Activated T-cell treated with anti-CD3 and anti-CD28 coated beads for 4 hours (primary cell): ENCODE data around the gene CCSAP.
A peak's percentile ranks its signal among the peaks of the same experiment; 100 is the strongest.

Source experiments
- DNase-seq: peaks from one replicate; pipeline ENCODE4 v3.0.0-alpha.2; 2020

CCSAP gene

DNA sequence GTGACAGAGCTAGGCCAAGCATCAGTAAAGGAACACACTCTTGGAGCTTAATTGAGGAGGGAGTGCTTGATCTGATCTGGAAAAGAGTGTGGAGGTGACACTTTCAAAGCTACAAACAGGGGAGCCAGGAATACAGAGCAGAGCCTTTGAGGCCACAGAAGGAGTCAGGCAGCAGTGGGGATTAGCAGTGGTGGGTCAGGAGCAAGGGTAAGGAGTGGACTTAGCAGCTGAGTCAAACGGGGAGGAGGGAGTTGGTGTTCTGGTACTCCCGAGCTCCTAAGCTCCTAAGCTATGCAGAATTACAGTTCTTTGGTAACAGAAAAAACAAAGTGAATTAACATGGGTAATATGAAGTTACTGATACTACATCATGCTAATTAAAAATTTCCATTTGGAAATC lies 57.4 kb downstream of the CCSAP start:
- no peak for DNase-seq

DNA sequence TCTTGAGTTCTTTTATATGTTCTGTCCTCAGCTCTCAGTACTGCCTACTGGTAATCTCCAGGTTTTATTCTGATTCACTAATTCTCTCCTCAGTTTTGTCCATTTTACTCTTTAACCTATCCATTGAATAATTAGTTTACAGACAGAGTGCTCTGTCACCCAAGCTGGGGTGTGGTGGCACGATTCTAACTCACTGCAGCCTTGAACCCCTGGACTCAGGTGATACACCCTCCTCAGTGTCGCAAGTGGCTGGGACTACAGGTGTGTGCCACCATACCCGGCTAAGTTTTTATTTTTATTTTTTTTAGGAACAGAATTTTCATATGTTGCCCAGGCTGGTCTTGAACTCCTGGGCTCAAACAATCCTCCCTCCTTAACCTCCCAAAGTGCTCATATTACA lies 58.0 kb downstream of the CCSAP start:
- DNase-seq, result no peak

DNA sequence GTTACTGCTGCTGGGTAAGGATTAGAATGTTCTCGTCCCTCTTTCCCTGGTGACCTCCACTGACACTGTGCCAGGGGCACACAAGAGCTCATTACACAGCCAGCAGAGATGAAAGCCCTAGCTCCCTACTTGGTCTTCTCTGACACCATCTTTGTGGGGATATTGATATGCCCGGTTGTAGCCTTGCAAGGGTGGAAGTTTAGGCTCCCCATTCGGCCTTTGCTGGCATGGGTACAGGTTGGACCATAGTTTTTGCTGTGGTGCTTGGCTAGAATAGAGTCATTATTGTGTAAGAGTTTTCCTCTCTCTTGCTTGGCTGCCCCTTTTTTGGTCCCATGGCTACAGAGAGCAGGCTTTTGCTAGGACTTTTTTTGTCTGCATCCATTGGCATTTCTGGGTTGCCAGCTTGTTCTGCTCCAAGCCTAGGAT lies 59.6 kb downstream of the CCSAP start:
- no peak for DNase-seq

DNA sequence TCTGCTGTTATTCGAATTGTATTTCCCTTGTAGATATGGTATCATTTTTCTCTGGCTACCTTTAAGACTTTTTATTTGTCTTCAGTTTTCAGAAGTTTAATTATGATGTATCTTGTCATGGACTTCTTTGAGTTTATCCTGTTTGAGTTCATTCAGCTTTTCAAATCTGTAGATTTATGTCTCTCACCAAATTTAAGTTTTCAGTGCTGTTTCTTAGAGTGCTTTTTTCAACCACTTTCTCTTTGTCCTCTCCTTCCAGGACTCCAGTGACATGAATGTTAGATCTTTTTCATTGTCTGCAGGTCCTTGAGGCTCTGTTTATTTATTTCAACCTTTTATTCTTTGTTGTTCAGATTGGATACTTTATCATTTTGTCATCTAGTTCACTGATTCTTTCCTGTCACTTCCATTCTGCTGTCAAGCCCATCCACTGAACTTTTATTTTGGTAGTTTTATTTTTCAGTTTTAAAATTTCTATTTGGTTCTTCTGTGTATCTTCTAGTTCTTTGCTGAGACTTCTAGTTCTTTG lies 60.5 kb downstream of the CCSAP start:
- no peak for DNase-seq

DNA sequence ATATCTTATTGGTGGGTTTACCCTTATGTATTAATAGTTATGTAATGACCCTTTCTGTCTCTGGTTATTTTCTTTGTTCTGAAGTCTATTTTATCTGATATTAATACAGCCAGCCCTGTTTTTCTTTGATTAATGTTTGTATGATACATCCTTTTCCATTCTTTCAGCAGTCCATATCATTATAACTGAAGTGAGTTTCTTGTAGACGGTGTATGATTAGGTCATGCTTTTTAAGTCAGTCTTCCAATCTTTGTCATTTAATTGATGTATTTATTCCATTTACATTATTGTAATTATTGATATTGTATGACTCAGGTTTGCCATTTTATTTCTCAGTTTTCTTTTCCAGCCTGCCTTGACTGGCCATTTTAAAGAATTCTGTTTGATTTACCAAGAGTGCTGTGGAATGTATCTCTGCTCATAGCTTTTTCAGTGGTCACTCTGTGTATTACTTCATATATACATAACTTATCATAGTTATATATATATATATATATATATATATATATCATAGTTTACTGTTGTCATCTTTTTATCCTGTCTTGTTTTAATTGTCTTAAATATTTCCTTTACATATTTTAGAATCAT lies 61.4 kb downstream of the CCSAP start:
- DNase-seq, result no peak

DNA sequence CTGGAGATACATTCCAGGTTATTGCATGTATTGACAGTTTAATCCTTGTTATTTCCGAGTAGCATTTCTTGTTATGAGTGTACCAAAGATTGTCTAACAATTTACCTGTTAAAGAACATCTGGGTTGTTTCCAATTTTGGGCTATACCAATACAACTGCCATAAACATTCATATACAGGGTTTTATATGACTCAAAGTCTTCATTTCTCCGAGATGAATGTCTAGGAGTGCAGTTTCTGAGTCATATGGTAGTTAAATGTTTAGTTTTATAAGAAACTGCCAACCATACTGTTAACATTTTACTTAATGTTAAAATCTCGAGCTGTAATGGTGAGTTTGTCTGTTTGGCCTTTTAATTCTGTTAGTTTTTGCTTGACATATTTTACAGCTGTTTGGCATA lies 61.9 kb downstream of the CCSAP start:
- DNase-seq, result no peak

DNA sequence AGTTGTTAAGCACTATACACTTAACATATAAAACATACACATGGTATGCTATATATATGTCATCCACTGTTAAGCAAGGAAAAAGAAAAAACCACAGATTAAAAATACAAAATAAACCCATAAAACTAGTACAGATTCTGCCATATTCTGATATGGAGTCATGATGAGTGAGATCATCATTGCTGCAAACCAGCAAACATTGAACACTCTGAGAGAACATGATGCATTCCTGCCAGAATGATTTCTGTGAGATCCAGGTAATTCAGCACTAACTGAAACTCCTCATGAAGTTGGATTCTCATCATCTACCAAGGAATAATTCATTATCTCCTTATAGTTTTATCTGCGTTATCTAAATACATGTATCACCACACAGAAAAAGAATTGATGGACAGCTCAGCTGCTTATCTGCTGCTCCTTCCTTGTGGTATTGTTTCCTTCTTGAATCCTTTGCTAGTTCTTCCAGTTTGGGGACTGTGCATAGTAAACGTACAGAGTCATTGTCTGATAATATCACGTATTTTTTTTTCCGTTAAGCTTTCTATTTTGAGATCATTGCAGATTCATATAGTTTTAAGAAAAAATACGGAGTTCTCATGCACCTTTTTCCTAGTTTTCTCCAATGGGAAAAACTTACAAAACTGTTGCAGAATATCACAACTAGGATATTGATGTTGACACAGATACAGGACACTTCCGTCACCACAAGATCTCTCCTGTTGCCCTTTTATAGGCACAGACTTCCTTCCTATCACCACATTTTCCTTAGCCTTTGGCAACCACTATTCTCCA lies 62.6 kb downstream of the CCSAP start:
- no peak for DNase-seq

DNA sequence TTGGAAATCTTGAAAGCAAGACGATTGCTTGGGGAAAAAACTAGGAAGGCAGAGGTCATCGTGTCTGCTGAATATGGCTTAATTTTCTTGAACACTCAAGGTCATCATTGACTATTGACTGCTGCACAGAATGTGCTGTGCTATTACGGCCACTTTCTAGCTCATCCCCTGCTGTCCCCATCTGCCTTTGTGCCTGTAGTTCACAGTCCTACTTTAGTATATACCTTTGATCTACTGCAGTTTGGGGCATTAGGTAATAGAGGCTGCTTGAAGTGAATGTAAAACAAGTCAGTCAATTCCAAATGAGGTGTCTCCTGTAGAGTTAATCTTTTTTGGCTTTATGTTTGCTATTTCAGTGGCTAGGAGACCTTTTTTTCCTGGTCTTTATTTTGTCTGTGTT lies 63.6 kb downstream of the CCSAP start:
- no peak for DNase-seq

DNA sequence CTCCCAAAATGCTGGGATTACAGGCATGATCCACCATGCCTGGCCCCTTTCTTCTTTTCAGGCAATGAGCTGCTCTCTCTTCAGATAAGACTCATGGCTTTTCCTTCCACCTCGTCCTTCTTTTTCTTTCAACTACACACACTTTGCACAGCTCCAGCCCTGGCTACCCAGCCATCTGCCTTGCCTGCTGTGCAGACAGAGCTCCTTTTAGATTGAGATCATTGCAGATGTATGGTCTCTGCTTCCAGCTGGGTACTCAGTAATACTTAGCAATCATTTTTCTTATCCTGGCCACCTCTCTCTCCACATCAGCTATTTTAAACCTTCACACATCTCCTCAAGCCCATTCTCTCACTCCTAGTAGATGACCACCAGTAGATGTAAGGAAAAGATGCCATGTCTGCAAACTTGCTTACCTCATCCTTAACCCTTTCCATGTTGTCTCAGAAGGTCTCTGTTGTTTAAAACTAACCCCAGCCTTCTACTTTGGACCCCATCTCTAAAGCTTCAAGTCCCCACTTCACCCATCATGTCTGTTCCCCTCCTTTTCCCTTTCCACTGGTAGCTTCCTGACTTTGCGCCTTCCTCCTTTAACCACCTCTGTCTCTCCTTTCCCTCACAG lies 64.6 kb downstream of the CCSAP start:
- DNase-seq, result no peak

DNA sequence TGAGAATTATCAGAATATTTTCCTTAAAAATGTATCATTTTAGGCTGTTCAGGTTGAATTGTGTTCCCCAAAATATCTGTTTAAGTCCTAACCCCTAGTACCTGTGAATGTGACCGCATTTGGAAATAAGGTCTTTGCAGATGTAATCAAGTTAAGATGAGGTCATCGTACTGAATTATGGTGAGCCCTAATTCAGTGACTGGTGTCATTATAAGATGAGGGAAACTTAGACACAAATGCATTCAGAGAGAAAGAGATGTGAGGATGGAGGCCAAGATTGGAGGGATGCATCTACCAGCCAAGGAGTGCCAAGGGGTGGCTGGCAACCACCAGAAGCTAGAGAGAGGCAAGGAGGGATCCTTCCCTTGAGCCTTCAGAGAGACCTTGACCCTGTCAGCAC lies 67.8 kb downstream of the CCSAP start:
- no peak for DNase-seq

DNA sequence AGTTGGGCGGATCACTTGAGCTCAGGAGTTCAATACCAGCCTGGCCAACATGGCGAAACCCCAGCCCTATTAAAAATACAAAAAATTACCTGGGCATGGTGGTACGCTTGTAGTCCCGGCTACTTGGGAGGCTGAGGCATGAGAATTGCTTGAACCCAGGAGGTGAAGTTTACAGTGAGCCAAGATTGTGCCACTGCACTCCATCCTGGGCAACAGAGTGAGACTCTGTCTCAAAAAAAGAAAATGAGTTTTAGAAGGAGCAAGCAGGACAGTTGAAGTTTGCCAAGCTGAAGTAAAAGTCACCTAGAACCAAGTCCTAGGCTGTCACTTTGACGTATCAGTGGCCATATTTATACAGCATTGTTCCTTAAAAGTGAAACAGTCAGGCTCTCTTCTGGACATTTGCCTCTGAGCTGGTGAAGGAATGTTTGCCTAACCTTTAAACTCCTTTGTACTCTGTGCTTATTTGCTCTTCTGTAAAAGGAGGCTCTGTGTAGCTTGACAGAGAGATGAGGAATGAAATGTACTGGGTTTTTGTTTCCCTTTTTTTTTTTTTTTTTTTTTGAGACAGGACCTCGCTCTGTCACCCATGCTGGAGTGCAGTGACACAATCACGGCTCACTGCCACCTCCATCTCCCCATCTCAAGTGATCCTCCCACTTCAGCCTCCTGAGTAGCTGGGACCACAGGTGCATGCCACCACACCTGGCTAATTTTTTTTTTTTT lies 69.2 kb downstream of the CCSAP start:
- no peak for DNase-seq

DNA sequence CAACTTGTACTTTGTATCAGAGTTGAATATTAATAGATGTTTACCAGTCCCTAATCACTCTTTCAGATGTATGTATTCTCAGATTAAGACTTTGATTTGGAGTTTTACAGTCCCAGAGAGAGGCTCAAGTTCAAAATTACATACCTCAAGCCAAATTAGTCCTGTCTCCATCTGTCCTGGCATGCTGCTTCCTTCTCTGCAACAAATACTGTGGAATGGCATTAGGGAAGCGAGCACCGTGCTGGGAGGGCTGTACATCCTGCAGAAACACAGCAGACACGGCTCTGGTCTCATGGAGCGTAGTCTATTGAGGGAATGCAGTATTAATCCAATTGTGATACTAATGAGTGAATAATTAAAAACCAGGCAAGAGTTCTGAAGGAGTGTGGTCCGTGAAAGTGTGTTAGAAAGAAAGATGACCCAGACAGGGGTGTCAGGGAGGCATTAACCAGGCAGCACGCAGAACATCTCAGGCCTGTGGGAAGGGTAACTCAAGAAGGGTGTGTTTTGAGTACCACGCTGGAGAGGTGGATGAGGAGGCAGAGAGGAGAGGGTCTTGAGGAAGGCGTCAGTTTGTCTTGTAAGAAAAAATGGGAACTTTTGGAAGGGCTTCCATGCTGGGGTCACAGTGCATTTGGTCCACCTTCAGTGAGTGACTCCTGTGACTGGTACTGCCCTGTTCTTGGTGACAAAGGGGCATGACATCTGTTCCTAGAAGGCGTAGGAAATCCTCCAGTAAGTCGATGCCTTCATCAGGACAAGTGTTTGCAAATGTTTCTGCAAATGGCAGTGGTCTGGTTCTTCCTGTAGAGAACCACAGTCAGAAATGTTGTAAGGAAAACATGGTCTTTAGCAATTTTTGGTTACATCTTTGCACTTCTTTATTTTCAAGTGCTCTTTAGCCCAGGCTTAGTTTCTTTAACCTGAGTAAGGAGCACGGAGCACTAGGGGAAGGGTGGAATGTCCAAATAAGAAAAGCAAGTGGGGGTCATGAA lies 70.4 kb downstream of the CCSAP start:
- no peak for DNase-seq

DNA sequence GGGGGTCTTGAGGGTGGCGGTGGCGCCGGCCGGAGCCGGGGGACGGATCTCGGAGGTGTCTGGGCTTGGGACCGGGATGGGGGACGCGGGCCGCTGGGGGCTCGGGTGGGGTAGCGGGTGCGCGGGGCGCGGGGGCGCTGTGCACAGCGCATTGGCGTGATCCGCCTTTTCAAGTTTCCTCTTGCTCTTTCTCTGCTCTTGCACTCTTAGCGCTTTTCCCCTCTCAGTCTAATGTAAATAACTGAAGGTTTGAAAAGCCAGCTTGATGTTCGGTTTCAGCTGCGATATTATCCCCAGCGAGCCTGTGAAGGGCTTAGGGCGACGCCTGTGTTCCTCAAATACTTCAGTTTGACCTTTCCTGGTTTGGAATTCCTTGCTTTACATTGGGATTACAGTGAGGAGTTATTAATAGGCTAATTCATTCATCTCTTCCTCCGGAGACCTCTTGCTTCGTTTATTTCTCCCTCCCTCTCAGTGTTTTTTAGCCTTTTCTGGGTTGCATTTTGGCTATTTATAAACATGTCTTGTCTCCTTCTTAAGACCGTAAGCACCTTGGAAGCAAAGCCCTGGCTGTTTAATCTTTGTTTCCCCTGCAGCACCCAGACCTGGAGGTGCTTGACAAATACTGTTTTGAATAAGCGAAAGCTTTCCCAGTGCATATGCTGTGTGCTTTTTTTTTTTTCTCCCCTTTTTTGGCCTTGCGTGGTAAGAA lies 71.2 kb downstream of the CCSAP start:
- peak; percentile 39 for DNase-seq
